Stimulated activated CD4-positive, alpha-beta T cell treated with anti-CD3 and anti-CD28 coated beads, Interleukin-1b, Interleukin-23, amount 100 ng/mL, for 48 hours (primary cell): ENCODE measurements around the gene MLNR.

Experiments used
- DNase-seq: peaks from one replicate; pipeline ENCODE4 v3.0.0-alpha.2; 2020

Gene MLNR

GRCh38 chr13:49220036-49220855 is at the start of gene MLNR:
TSS of gene MLNR (plus strand) at chr13:49220338. CDS start at chr13:49220338, 0 bp downstream.
- DNase-seq, result peak; percentile 44

GRCh38 chr13:49171359-49171758 is 48.8 kb upstream of the MLNR start:
- no peak for DNase-seq

GRCh38 chr13:49183672-49184325 is 36.3 kb upstream of the MLNR start:
- no peak for DNase-seq

GRCh38 chr13:49184621-49185020 is 35.5 kb upstream of the MLNR start:
- DNase-seq, result no peak

- DNase-seq, result no peak
These were observed 34.9 kb upstream of the MLNR start for GRCh38 chr13:49185264-49185663.

GRCh38 chr13:49190901-49191300 is 29.2 kb upstream of the MLNR start:
- DNase-seq, result no peak

GRCh38 chr13:49206641-49207040 is 13.5 kb upstream of the MLNR start:
- DNase-seq, result no peak

GRCh38 chr13:49208619-49209018 is 11.5 kb upstream of the MLNR start:
- DNase-seq, result no peak

GRCh38 chr13:49210114-49210513 is 10.0 kb upstream of the MLNR start:
- DNase-seq, result no peak

- no peak for DNase-seq
These were observed 9.5 kb upstream of the MLNR start for GRCh38 chr13:49210669-49211068.

GRCh38 chr13:49213539-49213938 is 6.6 kb upstream of the MLNR start:
- DNase-seq, result no peak

GRCh38 chr13:49213997-49214916 is 5.9 kb upstream of the MLNR start:
- DNase-seq, result no peak

- DNase-seq, result peak; percentile 50
These were observed 5.2 kb upstream of the MLNR start for GRCh38 chr13:49214917-49215376.

- DNase-seq, result no peak
These were observed 3.8 kb upstream of the MLNR start for GRCh38 chr13:49216334-49216733.

GRCh38 chr13:49217962-49218492 is 2.1 kb upstream of the MLNR start:
- no peak for DNase-seq

GRCh38 chr13:49218493-49219051 is 1.6 kb upstream of the MLNR start:
- DNase-seq, result no peak

- no peak for DNase-seq
These were observed 497 bp upstream of the MLNR start for GRCh38 chr13:49219647-49220035.

GRCh38 chr13:49220856-49221589 is 885 bp downstream of the MLNR start:
- no peak for DNase-seq

- no peak for DNase-seq
These were observed 1.4 kb downstream of the MLNR start for GRCh38 chr13:49221590-49221965.

- DNase-seq, result no peak
These were observed 5.3 kb downstream of the MLNR start for GRCh38 chr13:49225223-49226042.

GRCh38 chr13:49226613-49227012 is 6.5 kb downstream of the MLNR start:
- no peak for DNase-seq
